Hepatocyte (in vitro differentiated cells): ENCODE data around the gene COG4.

Experiments
- CTCF ChIP-seq: fragments of 200-600 bp; sonication (generic); IDR thresholded peaks from 2 replicates; pipeline ENCODE4 v1.5.1; 2016; ENCODE audit warnings: antibody characterized with exemption, mild to moderate bottlenecking; ENCODE audit not compliant: poor library complexity
- EZH2 ChIP-seq: fragments of 200-600 bp; sonication (generic); IDR thresholded peaks from 2 replicates; pipeline ENCODE4 v1.6.1; 2016; ENCODE audit warnings: antibody characterized with exemption, mild to moderate bottlenecking, borderline replicate concordance

- TF ChIP-seq EZH2 = no peak
- TF ChIP-seq CTCF = no peak
These were observed 25.6 kb upstream of the COG4 start for GRCh38 chr16:70548936-70549335.
